B cell (primary cell): Measurements from ENCODE around the gene LILRA6. TPM values are rescaled to one million over a fixed set of nuclear protein-coding genes. Genes with fewer than 3 reads are reported as not detected.
"Not testable (repeated sequence)": the region's sequence is repeated elsewhere in the genome, so short reads cannot be mapped to it uniquely, and the experiment has no call there.

Experiments used
- ATAC-seq: fragments of 200-7000 bp; cut with Tn5 transposase; one replicate; pipeline ENCODE4 v1.10.0; 2021; ENCODE audit warnings: low read depth, mild to moderate bottlenecking, moderate number of reproducible peaks, moderate library complexity
- CTCF ChIA-PET: fragments of 350-600 bp; sonication (Branson Sonifier 250); formaldehyde crosslinking; loops from one replicate; lab custom pipeline; 2021; ENCODE audit warnings: antibody characterized with exemption, inconsistent platforms; lab: Charles Lee
- POLR2A ChIA-PET: fragments of 350-600 bp; sonication (Branson Sonifier 250); formaldehyde crosslinking; loops from one replicate; lab custom pipeline; 2021; ENCODE audit warnings: antibody characterized with exemption; lab: Charles Lee
- DNase-seq: peaks from one replicate; pipeline ENCODE4 v3.0.0; 2013
- H2AFZ ChIP-seq: 2 replicates; pipeline ENCODE4 v1.6.1; 2012; ENCODE audit warnings: mild to moderate bottlenecking, low read depth, low read length; ENCODE audit not compliant: insufficient read depth, poor library complexity, severe bottlenecking
- H3K27ac ChIP-seq, 2 donors: 1 replicate in 1 of 2; 2 replicates in 1 of 2; pipeline ENCODE4 v1.5.1; 2012 to 2013; ENCODE audit warnings: low read length in 2 of 2, mild to moderate bottlenecking in 2 of 2, moderate library complexity in 1 of 2
- H3K27me3 ChIP-seq, 4 experiments: fragments of 200-600 bp in 1 of 4; sonication (generic) in 1 of 4; replicated peaks in 1 of 4; 1 replicate in 2 of 4; 2 replicates in 2 of 4; pipeline versions ENCODE4 v1.6.1 to v1.7.0; 2013 to 2016; ENCODE audit warnings: low read length in 3 of 4, mild to moderate bottlenecking in 2 of 4, mixed read lengths in 1 of 4, moderate library complexity in 1 of 4; ENCODE audit not compliant: insufficient read depth in 4 of 4, control insufficient read depth in 3 of 4; ENCODE audit errors: control extremely low read depth in 1 of 4
- H3K36me3 ChIP-seq, 2 experiments: replicated peaks in 1 of 2; 1 replicate in 1 of 2; 2 replicates in 1 of 2; pipeline versions ENCODE4 v1.6.1 to v1.7.1; 2013; ENCODE audit warnings: low read length in 1 of 2; ENCODE audit not compliant: insufficient read depth in 2 of 2, control insufficient read depth in 1 of 2; ENCODE audit errors: control extremely low read depth in 1 of 2, extremely low read depth in 1 of 2
- H3K4me1 ChIP-seq, 2 donors: fragments of 200-600 bp in 1 of 2; sonication (generic) in 1 of 2; 1 replicate in 1 of 2; 2 replicates in 1 of 2; pipeline versions ENCODE4 v1.5.1 to v1.6.1; 2013 to 2017; ENCODE audit warnings: low read length in 2 of 2; ENCODE audit not compliant: control insufficient read depth in 2 of 2, insufficient read depth in 2 of 2
- H3K4me2 ChIP-seq: replicated peaks from 2 replicates; pipeline ENCODE3; 2012; ENCODE audit warnings: mild to moderate bottlenecking, low read depth, low read length; ENCODE audit not compliant: poor library complexity, severe bottlenecking
- H3K4me3 ChIP-seq, 5 experiments: fragments of 200-600 bp in 1 of 5; sonication (generic) in 1 of 5; 1 replicate in 3 of 5; 2 replicates in 2 of 5; pipeline versions ENCODE4 v1.5.1 to v1.7.0; 2011 to 2016; ENCODE audit warnings: low read length in 4 of 5, mild to moderate bottlenecking in 4 of 5, low read depth in 2 of 5, control low read depth in 1 of 5, moderate library complexity in 1 of 5; ENCODE audit not compliant: insufficient read depth in 1 of 5; ENCODE audit errors: control extremely low read depth in 1 of 5, extremely low read depth in 1 of 5
- H3K79me2 ChIP-seq: fragments of 200-600 bp; sonication (generic); one replicate; pipeline ENCODE4 v1.6.0; 2016; ENCODE audit warnings: low read length; ENCODE audit not compliant: control insufficient read depth, insufficient read depth
- H3K9ac ChIP-seq: fragments of 200-600 bp; sonication (generic); 2 replicates; pipeline ENCODE4 v1.6.1; 2017; ENCODE audit warnings: mild to moderate bottlenecking, low read length, moderate library complexity
- H3K9me3 ChIP-seq, 3 donors: one replicate each; pipeline versions ENCODE4 v1.6.1 to v1.7.1; 2013; ENCODE audit warnings: low read length in 2 of 3; ENCODE audit not compliant: control insufficient read depth in 2 of 3, insufficient read depth in 1 of 3; ENCODE audit errors: control extremely low read depth in 1 of 3
- H4K20me1 ChIP-seq: 2 replicates; pipeline ENCODE4 v1.6.0; 2012; ENCODE audit warnings: mild to moderate bottlenecking, low read length; ENCODE audit not compliant: insufficient read depth, control insufficient read depth, poor library complexity, severe bottlenecking
- H3K27ac Mint-ChIP-seq: one replicate; pipeline ENCODE4 v1.8.0; 2021; ENCODE audit warnings: mixed read lengths
- H3K27me3 Mint-ChIP-seq: one replicate; pipeline ENCODE4 v1.8.0; 2021; ENCODE audit warnings: mixed read lengths
- H3K4me1 Mint-ChIP-seq: one replicate; pipeline ENCODE4 v1.8.0; 2021; ENCODE audit warnings: mixed read lengths
- H3K4me3 Mint-ChIP-seq: one replicate; pipeline ENCODE4 v1.8.0; 2021; ENCODE audit warnings: mixed read lengths
- H3K9me3 Mint-ChIP-seq: one replicate; pipeline ENCODE4 v1.8.0; 2022; ENCODE audit warnings: mixed read lengths; ENCODE audit not compliant: insufficient read depth
- WGBS: methylation state at CpG from one replicate; pipeline ENCODE4 v1.1.5; 2013; ENCODE audit warnings: missing lambda C conversion rate; ENCODE audit not compliant: insufficient coverage; 5-methylcytosine and 5-hydroxymethylcytosine counted together
- intact Hi-C: fragments of 100-400 bp; cut with micrococcal nuclease; formaldehyde crosslinking; loops from one replicate; pipeline ENCODE4 v1.10.0; 2022
- polyA plus RNA-seq: library from polyadenylated mRNA; depleted of rRNA; stranded (reverse); fragments of >200 nt; gene quantifications from 2 replicates; pipeline ENCODE4 v1.2.3, GENCODE V29; 2012
- total RNA-seq, 2 donors: library from RNA; stranded (reverse); fragments of 120-200 nt in 1 of 2; gene quantifications; 1 replicate in 1 of 2; 2 replicates in 1 of 2; pipeline versions ENCODE4 v1.2.3 to v1.2.4, GENCODE V29; 2013 to 2022

LILRA6 gene
- total and polyA plus RNA-seq, 2 donors (not counting 1 experiment from before 2014, with no cell fraction given) = 0.66 TPM; not detected in 1

DNA sequence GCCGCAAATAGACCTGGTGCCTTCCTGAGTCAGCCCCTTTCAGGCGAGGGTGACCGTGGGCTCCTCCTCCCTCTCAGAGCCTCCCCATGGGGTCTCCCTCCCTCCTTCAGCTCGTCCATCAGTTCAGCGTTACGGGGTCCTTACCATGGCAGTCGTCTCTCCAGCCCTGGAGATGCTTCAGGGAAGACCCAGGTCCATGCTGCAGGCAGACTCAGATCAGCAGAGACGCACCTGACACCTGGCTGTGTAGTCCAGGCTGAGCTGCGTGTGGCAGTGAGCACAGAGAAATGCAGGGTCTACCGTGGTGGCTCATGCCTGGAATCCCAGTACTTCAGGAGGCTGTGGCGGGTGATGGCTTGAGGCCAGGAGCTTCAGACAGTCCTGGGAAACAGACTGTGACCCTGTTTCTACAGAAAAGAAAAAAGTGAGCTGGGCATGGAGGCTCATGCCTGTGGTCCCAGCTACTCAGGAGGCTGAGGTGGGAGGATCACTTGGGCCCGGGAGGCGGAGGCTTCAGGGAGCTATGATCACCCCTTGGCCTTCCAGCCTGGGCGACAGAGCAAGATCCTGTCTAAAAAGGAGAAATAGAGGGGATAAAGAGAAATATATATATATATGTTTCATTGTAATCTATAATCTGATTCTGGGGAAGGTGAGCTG, 19.2 kb downstream of the LILRA6 start:
- H3K27ac ChIP-seq, H3K4me2 ChIP-seq, H2AFZ ChIP-seq, H3K9me3 ChIP-seq, H3K36me3 ChIP-seq, intact Hi-C loops, H3K9me3 Mint-ChIP-seq, H4K20me1 ChIP-seq, H3K27me3 Mint-ChIP-seq, ATAC-seq, POLR2A ChIA-PET, H3K27ac Mint-ChIP-seq, H3K4me1 Mint-ChIP-seq, H3K4me3 Mint-ChIP-seq, H3K79me2 ChIP-seq, DNase-seq, H3K4me3 ChIP-seq, H3K27me3 ChIP-seq, H3K9ac ChIP-seq: not testable (repeated sequence)
- H3K4me1 ChIP-seq = peaks cover 0 to 11% of the 10 kb centered on the region in 2 donors
- WGBS = 63% methylated on average over 7 of the region's 14 CpGs
- CTCF ChIA-PET = interaction anchor here (0.7 to 1.1 kb wide), 2 partner anchors 14 to 53 kb away, joined by 3 read pairs; no protein-coding TSS in a partner anchor

DNA sequence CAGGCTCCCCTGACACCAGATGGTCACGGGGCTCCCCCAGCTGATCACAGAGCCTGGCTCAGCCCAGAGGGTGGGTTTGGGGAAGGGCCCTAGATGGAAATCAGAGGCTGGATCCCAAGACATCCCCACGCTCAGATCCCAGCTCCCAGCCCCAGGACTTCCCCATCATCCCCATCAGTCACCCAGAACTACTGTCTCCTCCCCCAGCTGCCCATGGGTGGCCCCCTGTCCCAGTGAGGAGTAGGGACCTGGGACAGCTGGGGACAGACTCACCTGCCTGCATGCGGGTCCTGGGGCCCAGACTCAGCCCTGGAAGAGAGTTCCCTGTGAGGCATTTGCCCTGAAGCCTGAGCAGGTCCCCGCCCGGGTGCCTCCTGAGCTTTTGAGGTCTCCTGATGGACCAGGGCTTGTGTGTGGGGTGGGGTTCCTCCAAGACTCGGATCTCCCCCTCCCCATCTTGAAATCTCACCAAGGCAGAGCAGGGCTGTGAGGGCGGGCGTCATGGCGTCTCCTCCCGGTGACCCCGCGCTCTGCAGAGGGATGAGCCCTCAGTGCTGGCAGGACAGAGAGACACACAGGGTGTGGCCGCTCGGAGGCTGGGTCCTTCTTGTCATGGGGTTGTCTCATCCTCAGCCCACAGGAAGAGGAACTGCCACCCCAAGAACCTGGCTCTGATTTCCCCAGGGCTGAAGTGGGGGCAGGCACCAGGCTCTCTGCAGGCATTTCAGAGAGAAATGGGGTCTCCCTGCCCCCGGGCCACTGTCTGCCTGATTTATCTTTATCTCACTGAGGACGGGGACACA, 19.9 kb downstream of the LILRA6 start, which contains the start of gene LILRB3:
Gene LILRB3, minus strand, starts transcription at position 534 of the 803 bp plus-strand sequence. Its CDS starts 31 bp downstream, at position 503.
- H3K4me2 ChIP-seq, ATAC-seq: not testable (repeated sequence)
- WGBS = 57% methylated on average over 3 of the region's 16 CpGs

DNA sequence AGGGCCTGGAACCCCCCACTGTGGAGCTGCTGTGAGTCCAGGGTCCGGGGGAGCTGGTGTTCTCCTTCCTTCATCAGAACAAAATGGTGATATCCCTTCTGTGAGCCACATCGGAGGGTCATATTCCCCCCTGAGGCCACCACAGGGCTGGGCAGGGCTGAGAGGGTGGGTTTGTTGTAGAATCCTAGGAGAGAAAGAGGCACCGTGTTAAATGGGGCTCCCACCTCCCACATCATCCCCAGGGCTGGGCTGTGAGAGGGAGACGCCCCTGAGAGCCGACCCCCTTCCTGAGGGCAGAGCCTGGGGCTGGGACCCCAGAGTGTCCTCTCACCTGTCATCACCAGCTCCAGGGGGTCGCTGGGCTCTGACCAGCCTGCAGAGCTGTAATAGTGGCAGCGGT, 20.6 kb downstream of the LILRA6 start:
- H3K27ac ChIP-seq, H3K27me3 ChIP-seq, H3K9me3 ChIP-seq, H3K4me3 Mint-ChIP-seq, H3K4me3 ChIP-seq, H4K20me1 ChIP-seq, H3K9me3 Mint-ChIP-seq, POLR2A ChIA-PET, H3K36me3 ChIP-seq, H3K79me2 ChIP-seq, intact Hi-C loops, H3K27ac Mint-ChIP-seq, H3K27me3 Mint-ChIP-seq, H2AFZ ChIP-seq, H3K4me1 Mint-ChIP-seq, H3K4me2 ChIP-seq, H3K9ac ChIP-seq, DNase-seq, ATAC-seq: not testable (repeated sequence)
- H3K4me1 ChIP-seq = peaks cover 0 to 11% of the 10 kb centered on the region in 2 donors
- no CpG with 5 or more reads among the region's 7 CpGs for WGBS
- CTCF ChIA-PET = interaction anchor here (1.1 kb wide), 1 partner anchor 52 kb away, joined by 3 read pairs; no protein-coding TSS in a partner anchor

More for the DNA sequence above, 19.9 kb downstream of the LILRA6 start, which contains the start of gene LILRB3:
- H2AFZ ChIP-seq, H3K79me2 ChIP-seq, H3K27ac ChIP-seq, H3K4me3 Mint-ChIP-seq, H3K4me3 ChIP-seq, H3K27me3 ChIP-seq, H3K36me3 ChIP-seq, H4K20me1 ChIP-seq, H3K9me3 ChIP-seq, H3K27ac Mint-ChIP-seq, H3K9ac ChIP-seq, H3K27me3 Mint-ChIP-seq, POLR2A ChIA-PET, intact Hi-C loops, H3K9me3 Mint-ChIP-seq, DNase-seq, H3K4me1 Mint-ChIP-seq: not testable (repeated sequence)
- CTCF ChIA-PET = interaction anchor here (0.7 to 1.1 kb wide), 2 partner anchors 15 to 53 kb away, joined by 3 read pairs; no protein-coding TSS in a partner anchor
- H3K4me1 ChIP-seq = peaks cover 0 to 11% of the 10 kb centered on the region in 2 donors
